ENCODE data around the gene FBXL13.

The FBXL13 gene

GRCh38 chr7:102888561-102889233 is 185.9 kb downstream of the FBXL13 start:
- no peaks in the 10 kb centered on the region for H3K9me3 Mint-ChIP-seq (ENCODE audit: low read depth)
- H3K27me3 Mint-ChIP-seq: peaks cover 1% of the 10 kb centered on the region
- no peak overlapping the region for H3K4me3 Mint-ChIP-seq
- H3K4me1 Mint-ChIP-seq (ENCODE audit: low read depth): no peaks in the 10 kb centered on the region
- H3K36me3 Mint-ChIP-seq: peaks cover 6% of the 10 kb centered on the region
- H3K27ac Mint-ChIP-seq: no peak overlapping the region

GRCh38 chr7:102883098-102883860 is 191.3 kb downstream of the FBXL13 start:
- Mint-ChIP-seq H3K36me3 (peaks cover 8% of the 10 kb centered on the region), H3K27me3 (peaks cover 1% of the 10 kb centered on the region), H3K4me3 (no peak overlapping the region)

GRCh38 chr7:102875700-102876295 is 198.8 kb downstream of the FBXL13 start:
- Mint-ChIP-seq H3K4me1 (ENCODE audit: low read depth) (peaks cover 16% of the 10 kb centered on the region), H3K27me3 (no peaks in the 10 kb centered on the region), H3K9me3 (ENCODE audit: low read depth) (no peaks in the 10 kb centered on the region), H3K4me3 (no peak overlapping the region), H3K27ac (peak overlapping the region; percentile 23), H3K36me3 (peaks cover 17% of the 10 kb centered on the region)

More at GRCh38 chr7:102883098-102883860, 191.3 kb downstream of the FBXL13 start:
- Mint-ChIP-seq H3K4me1 (ENCODE audit: low read depth) (no peaks in the 10 kb centered on the region), H3K9me3 (ENCODE audit: low read depth) (no peaks in the 10 kb centered on the region), H3K27ac (no peak overlapping the region)

- peaks cover 16% of the 10 kb centered on the region for H3K4me1 Mint-ChIP-seq (ENCODE audit: low read depth)
- H3K9me3 Mint-ChIP-seq (ENCODE audit: low read depth): no peaks in the 10 kb centered on the region
- no peak overlapping the region for H3K27ac Mint-ChIP-seq
- H3K4me3 Mint-ChIP-seq: no peak overlapping the region
- no peaks in the 10 kb centered on the region for H3K27me3 Mint-ChIP-seq
- H3K36me3 Mint-ChIP-seq: peaks cover 17% of the 10 kb centered on the region
Observed at GRCh38 chr7:102874966-102875365, 199.6 kb downstream of the FBXL13 start.

- Mint-ChIP-seq H3K9me3 (ENCODE audit: low read depth) (no peaks in the 10 kb centered on the region), H3K27ac (no peak overlapping the region), H3K4me3 (no peak overlapping the region), H3K27me3 (no peaks in the 10 kb centered on the region), H3K36me3 (peaks cover 17% of the 10 kb centered on the region), H3K4me1 (ENCODE audit: low read depth) (peaks cover 16% of the 10 kb centered on the region)
Observed at GRCh38 chr7:102874166-102874829, 200.3 kb downstream of the FBXL13 start.

GRCh38 chr7:102873470-102874165 is 201.0 kb downstream of the FBXL13 start:
- H3K9me3 Mint-ChIP-seq (ENCODE audit: low read depth): no peaks in the 10 kb centered on the region

GRCh38 chr7:102872460-102872859 is 202.1 kb downstream of the FBXL13 start:
- no peaks in the 10 kb centered on the region for H3K9me3 Mint-ChIP-seq (ENCODE audit: low read depth)
- H3K36me3 Mint-ChIP-seq: peaks cover 17% of the 10 kb centered on the region
- H3K4me3 Mint-ChIP-seq: no peak overlapping the region
- H3K4me1 Mint-ChIP-seq (ENCODE audit: low read depth): peaks cover 16% of the 10 kb centered on the region
- no peaks in the 10 kb centered on the region for H3K27me3 Mint-ChIP-seq
- no peak overlapping the region for H3K27ac Mint-ChIP-seq

More at GRCh38 chr7:102873470-102874165, 201.0 kb downstream of the FBXL13 start:
- Mint-ChIP-seq H3K27me3 (no peaks in the 10 kb centered on the region), H3K27ac (peak overlapping the region; percentile 51), H3K4me3 (no peak overlapping the region), H3K4me1 (ENCODE audit: low read depth) (peaks cover 16% of the 10 kb centered on the region), H3K36me3 (peaks cover 17% of the 10 kb centered on the region)

- no peak overlapping the region for H3K27ac Mint-ChIP-seq
- H3K36me3 Mint-ChIP-seq: peaks cover 20% of the 10 kb centered on the region
- no peaks in the 10 kb centered on the region for H3K27me3 Mint-ChIP-seq
- H3K4me3 Mint-ChIP-seq: no peak overlapping the region
- H3K4me1 Mint-ChIP-seq (ENCODE audit: low read depth): peaks cover 8% of the 10 kb centered on the region
- no peaks in the 10 kb centered on the region for H3K9me3 Mint-ChIP-seq (ENCODE audit: low read depth)
Observed at GRCh38 chr7:102869195-102869594, 205.4 kb downstream of the FBXL13 start.

GRCh38 chr7:102866535-102867215 is 207.9 kb downstream of the FBXL13 start:
- Mint-ChIP-seq H3K27me3 (no peaks in the 10 kb centered on the region), H3K9me3 (ENCODE audit: low read depth) (no peaks in the 10 kb centered on the region), H3K36me3 (peaks cover 10% of the 10 kb centered on the region), H3K4me3 (no peak overlapping the region), H3K4me1 (ENCODE audit: low read depth) (no peaks in the 10 kb centered on the region), H3K27ac (no peak overlapping the region)

- H3K27ac Mint-ChIP-seq: no peak overlapping the region
- no peaks in the 10 kb centered on the region for H3K9me3 Mint-ChIP-seq (ENCODE audit: low read depth)
- H3K4me1 Mint-ChIP-seq (ENCODE audit: low read depth): no peaks in the 10 kb centered on the region
- no peaks in the 10 kb centered on the region for H3K27me3 Mint-ChIP-seq
- peaks cover 5% of the 10 kb centered on the region for H3K36me3 Mint-ChIP-seq
- H3K4me3 Mint-ChIP-seq: no peak overlapping the region
Observed at GRCh38 chr7:102864958-102865357, 209.6 kb downstream of the FBXL13 start.

- Mint-ChIP-seq H3K27me3 (no peaks in the 10 kb centered on the region), H3K27ac (no peak overlapping the region), H3K4me3 (no peak overlapping the region), H3K4me1 (ENCODE audit: low read depth) (no peaks in the 10 kb centered on the region), H3K9me3 (ENCODE audit: low read depth) (no peaks in the 10 kb centered on the region), H3K36me3 (peaks cover 2% of the 10 kb centered on the region)
Observed at GRCh38 chr7:102860351-102860811, 214.2 kb downstream of the FBXL13 start.

GRCh38 chr7:102859799-102860125 is 214.8 kb downstream of the FBXL13 start:
- Mint-ChIP-seq H3K4me1 (ENCODE audit: low read depth) (no peaks in the 10 kb centered on the region), H3K36me3 (peaks cover 2% of the 10 kb centered on the region), H3K4me3 (no peak overlapping the region), H3K9me3 (ENCODE audit: low read depth) (no peaks in the 10 kb centered on the region), H3K27me3 (no peaks in the 10 kb centered on the region), H3K27ac (no peak overlapping the region)

GRCh38 chr7:102859084-102859798 is 215.4 kb downstream of the FBXL13 start:
- H3K36me3 Mint-ChIP-seq: peaks cover 2% of the 10 kb centered on the region
- H3K27ac Mint-ChIP-seq: no peak overlapping the region
- H3K4me1 Mint-ChIP-seq (ENCODE audit: low read depth): no peaks in the 10 kb centered on the region
- no peaks in the 10 kb centered on the region for H3K27me3 Mint-ChIP-seq
- H3K9me3 Mint-ChIP-seq (ENCODE audit: low read depth): no peaks in the 10 kb centered on the region
- H3K4me3 Mint-ChIP-seq: no peak overlapping the region

All from activated naive CD8-positive, alpha-beta T cell (primary cell).